ENCODE results near the gene FTO. TPM values are rescaled to one million over a fixed set of nuclear protein-coding genes. Genes with fewer than 3 reads are reported as not detected.

FTO gene
- total RNA-seq, 1 experiment from 2014 or later, result 57.4 TPM

DNA sequence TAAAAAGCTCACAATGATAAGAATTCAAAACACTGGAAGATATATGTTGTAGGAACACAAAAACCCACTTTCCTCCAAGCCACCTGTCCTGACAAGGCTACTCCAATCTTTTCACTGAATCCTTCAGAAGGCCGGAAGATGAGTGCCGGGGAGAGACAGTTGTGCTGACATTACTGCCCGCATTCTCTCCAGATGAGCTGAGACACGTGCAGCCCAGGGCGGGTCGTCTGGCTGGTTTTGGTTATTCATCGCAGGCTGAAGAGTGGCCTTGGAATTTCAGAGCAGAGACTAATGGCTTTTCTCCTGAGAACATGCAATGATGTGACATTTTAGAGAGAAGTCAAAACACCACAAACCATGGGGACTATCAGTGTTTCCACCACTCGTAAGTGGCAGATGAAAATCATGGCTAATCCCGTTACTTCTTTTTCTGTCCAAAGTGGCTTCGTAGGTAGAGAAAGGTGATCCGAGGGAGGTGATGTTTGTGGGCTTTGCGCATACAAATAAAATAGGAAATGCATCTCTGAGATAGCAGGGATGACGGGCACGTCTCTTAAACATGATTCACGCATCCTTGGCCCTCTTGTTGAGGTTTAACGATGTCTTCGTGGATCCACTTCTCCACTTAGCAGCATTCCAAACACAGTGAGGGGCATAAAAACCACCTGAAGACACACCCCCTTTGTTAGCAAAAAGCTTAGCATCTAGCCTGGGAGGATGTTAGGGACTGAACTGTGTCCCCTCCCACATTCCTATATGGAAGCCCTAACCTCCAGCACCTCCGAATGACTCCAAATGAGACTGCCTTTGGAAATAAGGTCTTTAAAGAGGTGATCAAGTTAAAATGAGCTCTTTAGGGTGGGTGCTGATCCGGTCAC, 448.6 kb downstream of the FTO start:
- peak; percentile 87 for ATAC-seq
- Mint-ChIP-seq H3K36me3 (no peaks in the 10 kb centered on the region), H3K4me3 (no peak overlapping the region), H3K9me3 (peaks cover 10% of the 10 kb centered on the region), H3K27me3 (ENCODE audit: low read depth) (no peaks in the 10 kb centered on the region; the same call in none of the 2 replicates), H3K27ac (no peak overlapping the region), H3K4me1 (peaks cover 14% of the 10 kb centered on the region)
- DNase-seq (ENCODE audit: low spot score), result no peak
- CTCF ChIA-PET, result no interaction called here
- POLR2A ChIA-PET, result no interaction called here
- TF ChIP-seq, protein P1, sequence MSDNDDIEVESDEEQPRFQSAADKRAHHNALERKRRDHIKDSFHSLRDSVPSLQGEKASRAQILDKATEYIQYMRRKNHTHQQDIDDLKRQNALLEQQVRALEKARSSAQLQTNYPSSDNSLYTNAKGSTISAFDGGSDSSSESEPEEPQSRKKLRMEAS (CRISPR knock-in tag; IDR thresholded peaks at IDR 0.05), result no peak
- TF ChIP-seq ZNF423 (CRISPR knock-in tag; IDR thresholded peaks at IDR 0.05) (no peak), ZNF416 (CRISPR knock-in tag; IDR thresholded peaks at IDR 0.05) (no peak), NFE2L1 (CRISPR knock-in tag; IDR thresholded peaks at IDR 0.05) (no peak), CREM (CRISPR knock-in tag; IDR thresholded peaks at IDR 0.05) (no peak), CBFB (CRISPR knock-in tag; IDR thresholded peaks at IDR 0.05; ENCODE audit: low read depth) (no peak), FOXK1 (CRISPR knock-in tag; IDR thresholded peaks at IDR 0.05) (no peak), HMGA2 (CRISPR knock-in tag; IDR thresholded peaks at IDR 0.05) (no peak), SP1 (CRISPR knock-in tag; conservative IDR thresholded peaks at IDR 0.05) (no peak), NR3C1 (CRISPR knock-in tag; conservative IDR thresholded peaks at IDR 0.05; ENCODE audit: low read depth) (no peak), ZNF121 (CRISPR knock-in tag; IDR thresholded peaks at IDR 0.05) (no peak)
- TF ChIP-seq, protein P2, sequence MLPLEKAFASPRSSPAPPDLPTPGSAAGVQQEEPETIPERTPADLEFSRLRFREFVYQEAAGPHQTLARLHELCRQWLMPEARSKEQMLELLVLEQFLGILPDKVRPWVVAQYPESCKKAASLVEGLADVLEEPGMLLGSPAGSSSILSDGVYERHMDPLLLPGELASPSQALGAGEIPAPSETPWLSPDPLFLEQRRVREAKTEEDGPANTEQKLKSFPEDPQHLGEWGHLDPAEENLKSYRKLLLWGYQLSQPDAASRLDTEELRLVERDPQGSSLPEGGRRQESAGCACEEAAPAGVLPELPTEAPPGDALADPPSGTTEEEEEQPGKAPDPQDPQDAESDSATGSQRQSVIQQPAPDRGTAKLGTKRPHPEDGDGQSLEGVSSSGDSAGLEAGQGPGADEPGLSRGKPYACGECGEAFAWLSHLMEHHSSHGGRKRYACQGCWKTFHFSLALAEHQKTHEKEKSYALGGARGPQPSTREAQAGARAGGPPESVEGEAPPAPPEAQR (CRISPR knock-in tag; IDR thresholded peaks at IDR 0.05), result no peak
- TF ChIP-seq, protein P3, sequence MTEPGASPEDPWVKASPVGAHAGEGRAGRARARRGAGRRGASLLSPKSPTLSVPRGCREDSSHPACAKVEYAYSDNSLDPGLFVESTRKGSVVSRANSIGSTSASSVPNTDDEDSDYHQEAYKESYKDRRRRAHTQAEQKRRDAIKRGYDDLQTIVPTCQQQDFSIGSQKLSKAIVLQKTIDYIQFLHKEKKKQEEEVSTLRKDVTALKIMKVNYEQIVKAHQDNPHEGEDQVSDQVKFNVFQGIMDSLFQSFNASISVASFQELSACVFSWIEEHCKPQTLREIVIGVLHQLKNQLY (CRISPR knock-in tag; IDR thresholded peaks at IDR 0.05), result no peak
- TF ChIP-seq, protein P4, sequence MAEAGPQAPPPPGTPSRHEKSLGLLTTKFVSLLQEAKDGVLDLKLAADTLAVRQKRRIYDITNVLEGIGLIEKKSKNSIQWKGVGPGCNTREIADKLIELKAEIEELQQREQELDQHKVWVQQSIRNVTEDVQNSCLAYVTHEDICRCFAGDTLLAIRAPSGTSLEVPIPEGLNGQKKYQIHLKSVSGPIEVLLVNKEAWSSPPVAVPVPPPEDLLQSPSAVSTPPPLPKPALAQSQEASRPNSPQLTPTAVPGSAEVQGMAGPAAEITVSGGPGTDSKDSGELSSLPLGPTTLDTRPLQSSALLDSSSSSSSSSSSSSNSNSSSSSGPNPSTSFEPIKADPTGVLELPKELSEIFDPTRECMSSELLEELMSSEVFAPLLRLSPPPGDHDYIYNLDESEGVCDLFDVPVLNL (CRISPR knock-in tag; IDR thresholded peaks at IDR 0.05; ENCODE audit: borderline replicate concordance, low read depth), result no peak
- TF ChIP-seq, protein P5, sequence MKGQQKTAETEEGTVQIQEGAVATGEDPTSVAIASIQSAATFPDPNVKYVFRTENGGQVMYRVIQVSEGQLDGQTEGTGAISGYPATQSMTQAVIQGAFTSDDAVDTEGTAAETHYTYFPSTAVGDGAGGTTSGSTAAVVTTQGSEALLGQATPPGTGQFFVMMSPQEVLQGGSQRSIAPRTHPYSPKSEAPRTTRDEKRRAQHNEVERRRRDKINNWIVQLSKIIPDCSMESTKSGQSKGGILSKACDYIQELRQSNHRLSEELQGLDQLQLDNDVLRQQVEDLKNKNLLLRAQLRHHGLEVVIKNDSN (CRISPR knock-in tag; IDR thresholded peaks at IDR 0.05), result no peak

DNA sequence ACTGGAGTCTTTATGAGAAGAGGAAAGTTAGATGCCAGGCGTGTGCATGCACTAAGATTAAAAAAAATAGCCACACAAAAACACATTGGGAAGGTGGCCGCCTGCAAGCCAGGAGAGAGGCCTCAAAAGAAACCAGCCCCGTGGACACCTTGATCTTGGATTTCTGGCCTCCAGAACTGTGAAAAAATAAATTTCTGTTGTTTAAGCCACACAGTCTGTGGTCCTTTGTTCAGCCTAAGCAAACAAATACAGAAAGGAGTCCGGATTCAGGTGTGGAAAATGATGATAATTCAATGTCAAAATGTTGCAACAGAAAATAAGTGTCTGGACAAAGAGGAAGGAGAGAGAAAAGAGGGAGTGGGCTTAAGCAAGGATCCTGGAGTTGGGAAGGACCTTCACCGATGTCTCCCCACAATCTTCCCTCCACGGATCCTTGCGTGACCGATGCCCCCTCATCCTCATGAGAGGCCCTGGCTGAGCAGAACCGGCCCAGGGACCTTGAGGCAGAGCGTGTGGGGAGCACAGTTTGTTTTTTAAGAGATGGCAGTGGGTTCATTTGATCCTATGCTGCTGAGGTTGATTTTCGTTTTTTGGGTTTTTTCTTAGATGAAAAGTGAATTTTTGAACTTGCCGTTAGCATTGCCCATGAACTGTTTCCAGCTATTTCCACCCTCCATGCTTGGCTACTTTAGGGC, 449.4 kb downstream of the FTO start:
- Mint-ChIP-seq H3K36me3 (no peaks in the 10 kb centered on the region), H3K9me3 (peaks cover 10% of the 10 kb centered on the region), H3K27ac (no peak overlapping the region), H3K4me3 (no peak overlapping the region), H3K27me3 (ENCODE audit: low read depth) (no peaks in the 10 kb centered on the region; the same call in none of the 2 replicates), H3K4me1 (peaks cover 14% of the 10 kb centered on the region)
- ATAC-seq (no peak), DNase-seq (ENCODE audit: low spot score) (no peak)
- ChIA-PET POLR2A (no interaction called here), CTCF (no interaction called here)
- TF ChIP-seq, protein P6, sequence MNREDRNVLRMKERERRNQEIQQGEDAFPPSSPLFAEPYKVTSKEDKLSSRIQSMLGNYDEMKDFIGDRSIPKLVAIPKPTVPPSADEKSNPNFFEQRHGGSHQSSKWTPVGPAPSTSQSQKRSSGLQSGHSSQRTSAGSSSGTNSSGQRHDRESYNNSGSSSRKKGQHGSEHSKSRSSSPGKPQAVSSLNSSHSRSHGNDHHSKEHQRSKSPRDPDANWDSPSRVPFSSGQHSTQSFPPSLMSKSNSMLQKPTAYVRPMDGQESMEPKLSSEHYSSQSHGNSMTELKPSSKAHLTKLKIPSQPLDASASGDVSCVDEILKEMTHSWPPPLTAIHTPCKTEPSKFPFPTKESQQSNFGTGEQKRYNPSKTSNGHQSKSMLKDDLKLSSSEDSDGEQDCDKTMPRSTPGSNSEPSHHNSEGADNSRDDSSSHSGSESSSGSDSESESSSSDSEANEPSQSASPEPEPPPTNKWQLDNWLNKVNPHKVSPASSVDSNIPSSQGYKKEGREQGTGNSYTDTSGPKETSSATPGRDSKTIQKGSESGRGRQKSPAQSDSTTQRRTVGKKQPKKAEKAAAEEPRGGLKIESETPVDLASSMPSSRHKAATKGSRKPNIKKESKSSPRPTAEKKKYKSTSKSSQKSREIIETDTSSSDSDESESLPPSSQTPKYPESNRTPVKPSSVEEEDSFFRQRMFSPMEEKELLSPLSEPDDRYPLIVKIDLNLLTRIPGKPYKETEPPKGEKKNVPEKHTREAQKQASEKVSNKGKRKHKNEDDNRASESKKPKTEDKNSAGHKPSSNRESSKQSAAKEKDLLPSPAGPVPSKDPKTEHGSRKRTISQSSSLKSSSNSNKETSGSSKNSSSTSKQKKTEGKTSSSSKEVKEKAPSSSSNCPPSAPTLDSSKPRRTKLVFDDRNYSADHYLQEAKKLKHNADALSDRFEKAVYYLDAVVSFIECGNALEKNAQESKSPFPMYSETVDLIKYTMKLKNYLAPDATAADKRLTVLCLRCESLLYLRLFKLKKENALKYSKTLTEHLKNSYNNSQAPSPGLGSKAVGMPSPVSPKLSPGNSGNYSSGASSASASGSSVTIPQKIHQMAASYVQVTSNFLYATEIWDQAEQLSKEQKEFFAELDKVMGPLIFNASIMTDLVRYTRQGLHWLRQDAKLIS (CRISPR knock-in tag; IDR thresholded peaks at IDR 0.05; ENCODE audit: borderline replicate concordance), result no peak
- TF ChIP-seq ZNF219 (CRISPR knock-in tag; IDR thresholded peaks at IDR 0.05; ENCODE audit: borderline replicate concordance) (no peak), CREB1 (CRISPR knock-in tag; IDR thresholded peaks at IDR 0.05) (no peak), ESRRA (CRISPR knock-in tag; IDR thresholded peaks at IDR 0.05; ENCODE audit: borderline replicate concordance) (no peak), PRRX2 (CRISPR knock-in tag; IDR thresholded peaks at IDR 0.05) (no peak), ZNF317 (CRISPR knock-in tag; IDR thresholded peaks at IDR 0.05; ENCODE audit: borderline replicate concordance, low read depth) (no peak), ZNF121 (CRISPR knock-in tag; IDR thresholded peaks at IDR 0.05) (no peak), ZNF423 (CRISPR knock-in tag; IDR thresholded peaks at IDR 0.05) (no peak), KAT7 (CRISPR knock-in tag; IDR thresholded peaks at IDR 0.05; ENCODE audit: borderline replicate concordance) (no peak), NR1H2 (CRISPR knock-in tag; IDR thresholded peaks at IDR 0.05) (no peak), ZNF232 (CRISPR knock-in tag; IDR thresholded peaks at IDR 0.05) (no peak)
- TF ChIP-seq, protein P7, sequence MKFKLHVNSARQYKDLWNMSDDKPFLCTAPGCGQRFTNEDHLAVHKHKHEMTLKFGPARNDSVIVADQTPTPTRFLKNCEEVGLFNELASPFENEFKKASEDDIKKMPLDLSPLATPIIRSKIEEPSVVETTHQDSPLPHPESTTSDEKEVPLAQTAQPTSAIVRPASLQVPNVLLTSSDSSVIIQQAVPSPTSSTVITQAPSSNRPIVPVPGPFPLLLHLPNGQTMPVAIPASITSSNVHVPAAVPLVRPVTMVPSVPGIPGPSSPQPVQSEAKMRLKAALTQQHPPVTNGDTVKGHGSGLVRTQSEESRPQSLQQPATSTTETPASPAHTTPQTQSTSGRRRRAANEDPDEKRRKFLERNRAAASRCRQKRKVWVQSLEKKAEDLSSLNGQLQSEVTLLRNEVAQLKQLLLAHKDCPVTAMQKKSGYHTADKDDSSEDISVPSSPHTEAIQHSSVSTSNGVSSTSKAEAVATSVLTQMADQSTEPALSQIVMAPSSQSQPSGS (CRISPR knock-in tag; IDR thresholded peaks at IDR 0.05; ENCODE audit: borderline replicate concordance, low read depth), result no peak
